Activated B cell treated with CpG ODN at 0.5 μM for 24 hours (primary cell): ENCODE results near the gene DGAT2. TPM values are rescaled to one million over a fixed set of nuclear protein-coding genes. Genes with fewer than 3 reads are reported as not detected.

Source experiments
- ATAC-seq: fragments of 200-7000 bp; cut with Tn5 transposase; one replicate; pipeline ENCODE4 v1.10.0; 2021; ENCODE audit warnings: low read depth, mild to moderate bottlenecking, moderate library complexity
- CTCF ChIA-PET: fragments of 350-600 bp; sonication (Branson Sonifier 250); formaldehyde crosslinking; loops from one replicate; lab custom pipeline; 2021; ENCODE audit warnings: antibody characterized with exemption; lab: Charles Lee
- POLR2A ChIA-PET: fragments of 350-600 bp; sonication (Branson Sonifier 250); formaldehyde crosslinking; loops from one replicate; lab custom pipeline; 2021; ENCODE audit warnings: antibody characterized with exemption; lab: Charles Lee
- DNase-seq: peaks from one replicate; pipeline ENCODE4 v3.0.0; 2022
- H3K27ac Mint-ChIP-seq: one replicate; pipeline ENCODE4 v1.8.0; 2020; ENCODE audit warnings: mixed read lengths
- H3K27me3 Mint-ChIP-seq: one replicate; pipeline ENCODE4 v1.8.0; 2021; ENCODE audit warnings: mixed read lengths
- H3K36me3 Mint-ChIP-seq: one replicate; pipeline ENCODE4 v1.8.0; 2021; ENCODE audit warnings: low read depth, mixed read lengths
- H3K4me1 Mint-ChIP-seq: one replicate; pipeline ENCODE4 v1.8.0; 2021; ENCODE audit warnings: mixed read lengths
- H3K4me3 Mint-ChIP-seq: one replicate; pipeline ENCODE4 v1.8.0; 2020; ENCODE audit warnings: mild to moderate bottlenecking, mixed read lengths
- H3K9me3 Mint-ChIP-seq: one replicate; pipeline ENCODE4 v1.8.0; 2020; ENCODE audit warnings: mixed read lengths
- CTCF ChIP-seq: fragments of 200-600 bp; IDR thresholded peaks from one replicate; pipeline ENCODE4 v1.8.0; 2022; ENCODE audit warnings: antibody characterized with exemption, mild to moderate bottlenecking
- intact Hi-C: fragments of 100-400 bp; cut with micrococcal nuclease; formaldehyde crosslinking; loops from one replicate; pipeline ENCODE4 v1.15.1; 2024
- total RNA-seq: library from RNA; stranded (reverse); gene quantifications from 2 replicates; pipeline ENCODE4 v1.2.3, GENCODE V29; 2022

The DGAT2 gene
- total RNA-seq, 1 donor from 2014 or later = 7.9 TPM

- Mint-ChIP-seq H3K4me3 (no peak overlapping the region), H3K36me3 (peaks cover 28% of the 10 kb centered on the region), H3K27me3 (no peaks in the 10 kb centered on the region), H3K9me3 (no peaks in the 10 kb centered on the region), H3K4me1 (peaks cover 11% of the 10 kb centered on the region), H3K27ac (no peak overlapping the region)
- CTCF ChIA-PET = interaction anchor here (0.7 to 6.3 kb wide), 9 partner anchors 12 to 351 kb away, joined by 3 to 258 read pairs (median 8); no protein-coding TSS in a partner anchor
- intact Hi-C loops = loop anchor here (2.0 to 5.0 kb wide), 5 partner anchors 23 to 405 kb away; partner anchors contain the start of gene WNT11
- POLR2A ChIA-PET = interaction anchor here (2.0 kb wide), 1 partner anchor 66 kb away, joined by 4 read pairs; no protein-coding TSS in a partner anchor
- ATAC-seq = no peak
- DNase-seq = no peak
- TF ChIP-seq CTCF = no peak
These were observed 32.9 kb downstream of the DGAT2 start for GRCh38 chr11:75801362-75802020.

- Mint-ChIP-seq H3K36me3 (peaks cover 24% of the 10 kb centered on the region), H3K9me3 (no peaks in the 10 kb centered on the region), H3K4me3 (no peak overlapping the region), H3K4me1 (peaks cover 9% of the 10 kb centered on the region), H3K27me3 (no peaks in the 10 kb centered on the region), H3K27ac (no peak overlapping the region)
- TF ChIP-seq CTCF = no peak
- ATAC-seq (no peak), DNase-seq (no peak)
- ChIA-PET CTCF (interaction anchor here (0.7 to 6.3 kb wide), 26 partner anchors 8 to 517 kb away, joined by 3 to 258 read pairs (median 5); no protein-coding TSS in a partner anchor), POLR2A (interaction anchor here (1.6 to 2.0 kb wide), 3 partner anchors 12 to 65 kb away, joined by 4 to 9 read pairs (median 6); no protein-coding TSS in a partner anchor)
- intact Hi-C loops = loop anchor here (2.0 to 5.0 kb wide), 5 partner anchors 23 to 405 kb away; partner anchors contain the start of gene WNT11
These were observed 33.7 kb downstream of the DGAT2 start for GRCh38 chr11:75802021-75802912.

- Mint-ChIP-seq H3K4me3 (no peak overlapping the region), H3K27me3 (no peaks in the 10 kb centered on the region), H3K27ac (no peak overlapping the region), H3K9me3 (no peaks in the 10 kb centered on the region), H3K4me1 (peaks cover 15% of the 10 kb centered on the region), H3K36me3 (peaks cover 18% of the 10 kb centered on the region)
- ATAC-seq = peak; percentile 95
- intact Hi-C loops = loop anchor here (1.0 to 5.0 kb wide), 9 partner anchors 11 to 515 kb away; partner anchors contain the start of gene WNT11
- TF ChIP-seq CTCF = peak; percentile 17
- ChIA-PET CTCF (interaction anchor here (0.6 to 6.3 kb wide), 27 partner anchors 8 to 517 kb away, joined by 3 to 258 read pairs (median 5); no protein-coding TSS in a partner anchor), POLR2A (interaction anchor here (0.7 to 2.0 kb wide), 5 partner anchors 11 to 70 kb away, joined by 3 to 9 read pairs (median 5); no protein-coding TSS in a partner anchor)
- peak; percentile 50 for DNase-seq
These were observed 34.6 kb downstream of the DGAT2 start for GRCh38 chr11:75802913-75803820.

GRCh38 chr11:75809111-75809510 is 40.5 kb downstream of the DGAT2 start:
- Mint-ChIP-seq H3K36me3 (no peaks in the 10 kb centered on the region), H3K27ac (no peak overlapping the region), H3K9me3 (no peaks in the 10 kb centered on the region), H3K4me3 (no peak overlapping the region), H3K27me3 (no peaks in the 10 kb centered on the region), H3K4me1 (peaks cover 47% of the 10 kb centered on the region)
- CTCF ChIA-PET = interaction anchor here (1.4 to 3.7 kb wide), 2 partner anchors 59 to 64 kb away, joined by 5 to 15 read pairs; no protein-coding TSS in a partner anchor
- POLR2A ChIA-PET = interaction anchor here (8.1 kb wide), 1 partner anchor 15 kb away, joined by 94 read pairs; no protein-coding TSS in a partner anchor
- no peak for TF ChIP-seq CTCF
- intact Hi-C loops = no loop called here
- ATAC-seq (peak; percentile 18), DNase-seq (no peak)
